Measurements from ENCODE around the gene DPP9.

GRCh38 chr19:4653793-4654436, 69.7 kb downstream of the DPP9 start:
- TF ChIP-seq POLR2AphosphoS5 (IDR thresholded peaks at IDR 0.05; ENCODE audit: low read depth) (no peak), CTCF (IDR thresholded peaks at IDR 0.05; ENCODE audit: insufficient read depth, low read length) (no peak), GABPA (IDR thresholded peaks at IDR 0.05; ENCODE audit: low read depth) (no peak)
- TF ChIP-seq, protein P1, sequence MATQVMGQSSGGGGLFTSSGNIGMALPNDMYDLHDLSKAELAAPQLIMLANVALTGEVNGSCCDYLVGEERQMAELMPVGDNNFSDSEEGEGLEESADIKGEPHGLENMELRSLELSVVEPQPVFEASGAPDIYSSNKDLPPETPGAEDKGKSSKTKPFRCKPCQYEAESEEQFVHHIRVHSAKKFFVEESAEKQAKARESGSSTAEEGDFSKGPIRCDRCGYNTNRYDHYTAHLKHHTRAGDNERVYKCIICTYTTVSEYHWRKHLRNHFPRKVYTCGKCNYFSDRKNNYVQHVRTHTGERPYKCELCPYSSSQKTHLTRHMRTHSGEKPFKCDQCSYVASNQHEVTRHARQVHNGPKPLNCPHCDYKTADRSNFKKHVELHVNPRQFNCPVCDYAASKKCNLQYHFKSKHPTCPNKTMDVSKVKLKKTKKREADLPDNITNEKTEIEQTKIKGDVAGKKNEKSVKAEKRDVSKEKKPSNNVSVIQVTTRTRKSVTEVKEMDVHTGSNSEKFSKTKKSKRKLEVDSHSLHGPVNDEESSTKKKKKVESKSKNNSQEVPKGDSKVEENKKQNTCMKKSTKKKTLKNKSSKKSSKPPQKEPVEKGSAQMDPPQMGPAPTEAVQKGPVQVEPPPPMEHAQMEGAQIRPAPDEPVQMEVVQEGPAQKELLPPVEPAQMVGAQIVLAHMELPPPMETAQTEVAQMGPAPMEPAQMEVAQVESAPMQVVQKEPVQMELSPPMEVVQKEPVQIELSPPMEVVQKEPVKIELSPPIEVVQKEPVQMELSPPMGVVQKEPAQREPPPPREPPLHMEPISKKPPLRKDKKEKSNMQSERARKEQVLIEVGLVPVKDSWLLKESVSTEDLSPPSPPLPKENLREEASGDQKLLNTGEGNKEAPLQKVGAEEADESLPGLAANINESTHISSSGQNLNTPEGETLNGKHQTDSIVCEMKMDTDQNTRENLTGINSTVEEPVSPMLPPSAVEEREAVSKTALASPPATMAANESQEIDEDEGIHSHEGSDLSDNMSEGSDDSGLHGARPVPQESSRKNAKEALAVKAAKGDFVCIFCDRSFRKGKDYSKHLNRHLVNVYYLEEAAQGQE (IDR thresholded peaks at IDR 0.05; ENCODE audit: insufficient replicate concordance, low read depth) = no peak

Data from HL-60 (cell line).